ENCODE data around the gene ITGA3.

DNA sequence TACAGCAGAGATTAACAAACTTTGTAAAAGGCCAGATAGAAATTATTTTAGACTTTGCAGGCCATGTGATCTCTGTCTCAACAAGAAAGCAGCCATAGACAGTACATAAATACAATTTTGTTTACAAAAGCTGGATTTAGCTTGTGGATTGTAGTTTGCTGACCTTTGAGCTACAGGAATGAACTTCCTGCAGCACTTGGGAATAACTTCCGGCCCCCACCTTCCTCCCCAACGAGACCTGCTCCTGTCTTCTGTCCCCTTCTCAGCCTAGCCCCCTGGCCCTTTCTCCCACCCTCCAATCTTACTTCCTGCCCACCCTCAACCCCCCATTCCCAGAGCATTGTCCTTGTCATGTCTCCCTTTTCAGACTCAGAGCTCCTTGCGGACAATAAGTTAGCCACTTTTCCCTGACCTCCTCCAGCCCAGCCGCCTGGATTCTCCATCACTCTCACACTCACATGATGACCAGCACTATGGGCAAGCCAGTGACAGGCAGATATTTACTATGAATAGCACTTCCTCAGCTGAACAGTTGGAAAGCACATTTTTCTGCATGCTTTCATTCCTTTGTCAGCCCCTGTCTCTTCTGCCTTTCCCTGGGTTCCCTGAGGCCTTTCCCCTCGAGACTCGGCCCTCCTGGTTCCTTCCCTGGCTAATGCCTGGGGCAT is 33.3 kb upstream of the ITGA3 start:
- TF ChIP-seq EZH2phosphoT487 (IDR thresholded peaks at IDR 0.05; ENCODE audit: insufficient read depth, low read depth) (no peak), EZH2 (IDR thresholded peaks at IDR 0.05; ENCODE audit: insufficient read depth, poor library complexity, severe bottlenecking) (no peak)
